HG02973 (cell line): ENCODE data around the gene SRSF9.
"Not testable (repeated sequence)": the region's sequence is repeated elsewhere in the genome, so short reads cannot be mapped to it uniquely, and the experiment has no call there.

ENCODE experiments used
- ATAC-seq: cut with Tn5 transposase; IDR thresholded peaks from one replicate; pipeline ENCODE4 v1.9.1; 2021; ENCODE audit warnings: moderate library complexity; ENCODE audit not compliant: unreplicated experiment

The SRSF9 gene

GRCh38 chr12:120453060-120453750 lies 16.3 kb downstream of the SRSF9 start:
- no peak for ATAC-seq

GRCh38 chr12:120452524-120452923 lies 17.0 kb downstream of the SRSF9 start:
- ATAC-seq, result not testable (repeated sequence)

- ATAC-seq, result no peak
Measured at GRCh38 chr12:120447992-120448391, 21.6 kb downstream of the SRSF9 start.

GRCh38 chr12:120446844-120447178 lies 22.7 kb downstream of the SRSF9 start:
- peak; percentile 9 for ATAC-seq

- peak; percentile 83 for ATAC-seq
Measured at GRCh38 chr12:120445911-120446843, 23.4 kb downstream of the SRSF9 start, which contains the start of the genes GATC and TRIAP1. GATC (plus strand) TSS chr12:120446444; CDS start chr12:120446481, 37 bp downstream. TRIAP1 (minus strand) TSS chr12:120446384; CDS start chr12:120446372, 12 bp downstream.

- no peak for ATAC-seq
Measured at GRCh38 chr12:120444676-120445075, 24.9 kb downstream of the SRSF9 start.

- no peak for ATAC-seq
Measured at GRCh38 chr12:120439646-120440247, 29.8 kb downstream of the SRSF9 start.

GRCh38 chr12:120438495-120439198 lies 30.9 kb downstream of the SRSF9 start:
- peak; percentile 13 for ATAC-seq

GRCh38 chr12:120437735-120438494 lies 31.6 kb downstream of the SRSF9 start, which contains the start of gene COX6A1:
COX6A1 (plus strand) TSS chr12:120438113; CDS start chr12:120438127, 14 bp downstream.
- peak; percentile 92 for ATAC-seq

GRCh38 chr12:120432772-120433525 lies 36.6 kb downstream of the SRSF9 start:
- ATAC-seq, result no peak

GRCh38 chr12:120429368-120429767 lies 40.2 kb downstream of the SRSF9 start:
- no peak for ATAC-seq

GRCh38 chr12:120428597-120429229 lies 40.8 kb downstream of the SRSF9 start:
- ATAC-seq, result no peak

GRCh38 chr12:120425797-120426196 lies 43.8 kb downstream of the SRSF9 start:
- ATAC-seq, result no peak

GRCh38 chr12:120422892-120423456 lies 46.6 kb downstream of the SRSF9 start:
- no peak for ATAC-seq

GRCh38 chr12:120421701-120422100 lies 47.8 kb downstream of the SRSF9 start:
- ATAC-seq, result no peak

GRCh38 chr12:120417917-120418580 lies 51.5 kb downstream of the SRSF9 start:
- no peak for ATAC-seq

- no peak for ATAC-seq
Measured at GRCh38 chr12:120416490-120417216, 52.9 kb downstream of the SRSF9 start.
